ENCODE measurements around the gene NDST1.

NDST1 gene

DNA sequence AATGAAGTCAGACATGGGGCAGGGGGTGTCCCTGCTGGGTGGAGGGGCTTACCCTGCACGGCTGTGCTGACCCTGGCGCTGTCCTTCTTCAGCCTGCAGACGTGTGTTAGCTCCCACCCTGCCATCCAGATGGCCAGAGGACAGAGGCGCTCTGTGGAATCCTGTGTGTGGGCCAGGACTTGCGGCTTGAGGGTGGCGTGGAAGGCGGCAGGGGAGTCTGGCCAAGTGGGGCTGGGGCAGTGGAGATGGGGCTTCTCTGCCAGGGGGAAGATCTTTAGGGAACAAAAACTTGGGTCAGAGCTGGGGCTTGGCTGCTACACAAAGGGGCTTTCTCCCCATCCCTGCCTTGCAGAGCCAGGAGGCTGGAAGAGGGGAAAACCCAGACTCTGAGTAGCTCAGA is 86.1 kb downstream of the NDST1 start:
- no peak for DNase-seq

DNA sequence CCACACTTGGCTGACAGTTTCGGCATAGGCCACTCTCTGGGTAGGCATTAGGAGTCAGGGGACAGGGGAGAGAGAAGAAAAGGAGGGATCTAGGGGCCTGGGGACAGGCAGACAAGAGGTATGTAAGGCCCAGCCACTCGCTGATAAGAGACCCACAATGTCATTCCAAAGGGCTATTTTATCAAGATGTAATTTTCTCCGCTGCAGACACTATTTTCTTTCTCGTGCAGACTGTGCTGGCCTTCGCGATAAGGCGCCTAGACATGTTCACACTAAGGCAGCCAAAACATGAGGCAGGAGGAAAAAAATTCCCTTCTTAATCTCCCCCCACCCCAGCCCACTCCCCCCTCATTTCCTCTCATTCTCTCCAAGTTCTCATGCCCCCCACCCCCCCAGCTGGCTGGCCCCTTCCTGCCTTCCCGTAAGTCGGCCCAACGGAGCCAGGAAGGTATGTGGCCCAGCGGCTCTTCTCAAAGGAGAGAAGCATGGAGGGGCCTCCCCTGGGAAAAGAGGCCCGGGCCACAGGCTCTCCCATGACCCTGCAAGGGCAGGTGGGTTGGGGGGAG is 87.6 kb downstream of the NDST1 start:
- DNase-seq: no peak

DNA sequence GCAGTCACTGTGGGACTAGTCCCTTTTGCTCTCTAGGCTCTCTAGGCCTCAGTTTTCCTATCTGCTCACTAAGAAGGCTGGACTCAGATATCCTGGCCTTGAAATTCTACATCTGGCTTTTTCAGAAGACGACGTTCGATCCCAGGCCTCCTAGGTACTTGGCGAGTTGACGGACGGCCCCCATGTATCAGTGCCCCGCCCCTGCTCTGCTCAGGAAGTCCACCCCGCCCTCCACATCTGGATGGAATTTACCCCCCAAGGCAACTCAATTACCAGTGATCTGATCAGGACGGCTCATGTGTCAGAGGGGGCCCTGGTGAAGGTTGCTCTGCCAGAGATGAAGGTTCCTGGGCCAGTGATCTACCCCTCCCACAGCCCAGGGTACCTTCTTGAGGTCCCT is 88.4 kb downstream of the NDST1 start:
- no peak for DNase-seq

DNA sequence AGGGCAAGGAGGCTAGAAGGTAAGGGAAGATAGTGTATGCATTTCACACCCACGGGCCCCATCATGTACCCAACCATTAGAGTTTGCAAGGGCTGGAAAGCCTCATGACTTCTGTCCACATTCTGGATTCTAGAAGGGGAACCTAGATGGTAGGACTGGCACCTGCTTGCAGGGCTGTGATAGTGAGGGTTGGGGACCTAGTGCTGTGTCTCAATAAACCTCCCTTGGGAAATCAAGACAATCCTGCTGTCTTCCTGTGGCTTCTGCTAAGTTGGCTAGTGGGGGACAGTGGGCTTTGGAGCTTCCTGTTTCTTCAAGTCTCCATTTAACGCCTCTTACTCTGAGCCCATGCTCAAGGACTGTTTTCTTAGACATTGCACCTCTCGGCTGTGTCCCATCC is 88.9 kb downstream of the NDST1 start:
- DNase-seq: no peak

DNA sequence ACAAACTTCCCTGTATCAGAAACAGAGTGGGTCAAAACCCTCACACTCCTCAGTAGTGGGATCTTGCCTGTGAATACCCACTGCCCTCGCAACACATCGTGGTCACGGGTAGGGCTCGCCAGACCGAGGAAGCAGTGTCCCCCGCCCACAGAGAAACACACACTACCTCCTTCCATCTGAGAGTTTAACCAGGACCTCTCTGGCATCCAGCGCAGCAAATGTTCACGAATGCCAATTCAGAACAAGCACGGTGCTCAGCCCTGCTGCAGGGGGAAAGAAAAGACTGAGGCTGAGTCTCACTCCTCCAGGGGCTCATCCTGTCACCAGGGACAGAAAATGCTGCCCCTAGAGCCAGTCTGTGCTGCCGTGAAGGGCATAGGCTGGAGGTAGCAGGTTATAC is 90.1 kb downstream of the NDST1 start:
- no peak for DNase-seq

DNA sequence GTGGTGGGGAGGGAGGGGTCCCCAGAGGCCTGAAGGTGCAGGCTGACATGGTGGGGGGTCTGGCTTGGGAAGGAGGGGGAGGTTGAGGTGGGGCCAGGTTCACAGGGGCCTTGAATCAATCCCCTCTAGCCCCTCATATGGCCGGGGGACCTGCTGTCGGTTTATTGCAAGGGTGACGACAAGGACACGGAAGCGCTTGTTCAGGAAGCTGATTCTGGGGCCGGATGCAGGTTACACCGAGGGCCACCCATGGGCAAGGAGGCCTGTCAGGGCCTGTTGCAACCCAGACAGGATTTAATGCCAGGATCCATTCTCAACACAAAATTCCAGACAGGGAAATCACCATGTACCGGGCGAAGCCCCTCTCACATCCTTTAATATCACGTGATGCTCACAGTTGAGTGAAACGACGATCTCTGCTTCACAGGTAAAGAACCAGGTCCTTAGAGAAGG is 90.9 kb downstream of the NDST1 start:
- no peak for DNase-seq

DNA sequence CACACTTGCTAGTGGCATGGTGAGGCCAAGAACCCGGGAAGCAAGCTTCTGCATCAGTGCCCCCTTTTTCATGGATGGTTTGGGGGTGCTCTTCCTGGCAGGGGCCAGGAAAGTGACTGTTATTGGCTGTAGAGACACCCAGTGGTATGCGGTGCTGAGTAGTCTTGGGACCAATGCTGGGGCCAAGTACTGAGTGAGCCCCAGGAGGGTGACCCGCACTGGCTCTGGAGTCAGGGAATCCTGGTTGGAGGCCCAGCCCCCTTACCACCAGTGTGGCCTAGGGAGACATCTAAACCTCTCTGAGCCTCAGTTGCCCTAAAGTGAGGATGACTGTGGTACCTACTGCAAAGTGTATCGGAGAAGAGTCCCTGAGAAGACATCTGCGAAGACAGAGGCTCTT is 91.3 kb downstream of the NDST1 start:
- DNase-seq: no peak

DNA sequence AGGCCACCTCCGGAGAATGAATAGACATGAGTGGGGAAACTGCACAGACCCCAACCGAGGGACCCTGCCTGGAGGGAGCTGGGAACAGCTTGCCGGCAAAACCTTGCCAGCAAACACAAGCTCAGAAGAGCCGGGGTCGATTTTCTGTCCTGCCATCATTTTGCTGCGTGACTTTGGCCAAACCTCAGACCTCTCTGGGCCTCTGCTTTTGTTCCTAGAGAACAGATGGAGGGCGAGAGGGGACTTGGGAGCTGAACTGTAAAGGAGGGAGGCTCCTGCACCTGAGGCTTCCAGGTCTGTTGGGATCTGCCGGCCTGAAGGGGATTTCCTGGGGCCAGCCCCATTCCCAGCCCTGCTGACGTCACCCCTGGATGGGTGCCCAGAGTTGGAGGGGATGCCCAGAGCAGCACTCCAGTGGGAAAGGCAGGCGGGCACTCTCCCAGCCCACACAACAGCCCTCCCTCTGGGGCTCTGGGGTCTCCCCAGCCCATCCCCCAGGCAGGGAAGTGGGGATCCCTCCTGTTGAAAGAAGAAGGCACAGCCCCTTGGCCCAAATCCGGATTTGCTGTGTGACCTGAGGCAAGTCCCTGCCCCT is 92.1 kb downstream of the NDST1 start:
- no peak for DNase-seq

DNA sequence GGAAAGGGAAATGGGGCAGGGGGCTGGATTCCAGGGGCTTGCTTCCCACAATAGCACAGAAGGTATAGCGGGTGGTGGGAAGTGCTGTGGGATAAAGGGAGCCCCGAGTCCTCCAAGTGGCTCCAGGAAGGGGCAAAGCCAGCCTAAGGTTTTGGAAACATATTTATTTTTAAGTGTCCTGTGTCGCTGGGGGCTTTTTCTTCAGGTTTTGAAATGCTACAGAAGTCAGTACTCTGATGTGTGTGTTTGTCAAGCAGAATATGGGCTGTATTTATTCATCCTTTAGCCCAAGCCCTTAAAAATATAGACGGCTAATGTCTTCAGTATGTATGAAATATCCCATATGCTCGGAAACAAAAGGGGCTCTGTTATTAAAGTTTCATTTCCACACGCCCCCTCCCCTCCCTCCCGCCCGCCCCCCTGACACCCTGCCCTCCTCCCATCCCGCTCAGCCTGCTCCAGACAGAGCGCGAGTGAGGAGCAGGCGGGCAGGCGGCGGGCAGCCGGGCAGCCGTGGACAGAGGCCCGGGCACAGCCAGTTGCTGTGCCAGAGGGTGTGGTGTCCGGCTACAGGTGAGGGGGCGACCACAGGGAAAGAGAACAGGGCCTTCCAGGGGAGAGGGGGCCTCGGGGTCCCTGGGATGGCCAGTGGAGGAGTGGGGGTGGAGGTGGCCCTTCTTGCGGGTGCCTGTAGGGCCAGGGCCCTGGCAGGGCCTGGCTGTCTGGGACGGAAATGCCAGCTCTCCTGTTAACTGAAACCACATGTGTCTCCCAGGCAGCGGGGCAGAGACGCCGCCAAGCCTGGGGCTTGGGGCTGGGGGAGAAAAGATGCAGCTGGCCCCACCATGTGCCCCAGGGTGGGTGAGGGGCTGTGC is 92.9 kb downstream of the NDST1 start:
- no peak for DNase-seq

DNA sequence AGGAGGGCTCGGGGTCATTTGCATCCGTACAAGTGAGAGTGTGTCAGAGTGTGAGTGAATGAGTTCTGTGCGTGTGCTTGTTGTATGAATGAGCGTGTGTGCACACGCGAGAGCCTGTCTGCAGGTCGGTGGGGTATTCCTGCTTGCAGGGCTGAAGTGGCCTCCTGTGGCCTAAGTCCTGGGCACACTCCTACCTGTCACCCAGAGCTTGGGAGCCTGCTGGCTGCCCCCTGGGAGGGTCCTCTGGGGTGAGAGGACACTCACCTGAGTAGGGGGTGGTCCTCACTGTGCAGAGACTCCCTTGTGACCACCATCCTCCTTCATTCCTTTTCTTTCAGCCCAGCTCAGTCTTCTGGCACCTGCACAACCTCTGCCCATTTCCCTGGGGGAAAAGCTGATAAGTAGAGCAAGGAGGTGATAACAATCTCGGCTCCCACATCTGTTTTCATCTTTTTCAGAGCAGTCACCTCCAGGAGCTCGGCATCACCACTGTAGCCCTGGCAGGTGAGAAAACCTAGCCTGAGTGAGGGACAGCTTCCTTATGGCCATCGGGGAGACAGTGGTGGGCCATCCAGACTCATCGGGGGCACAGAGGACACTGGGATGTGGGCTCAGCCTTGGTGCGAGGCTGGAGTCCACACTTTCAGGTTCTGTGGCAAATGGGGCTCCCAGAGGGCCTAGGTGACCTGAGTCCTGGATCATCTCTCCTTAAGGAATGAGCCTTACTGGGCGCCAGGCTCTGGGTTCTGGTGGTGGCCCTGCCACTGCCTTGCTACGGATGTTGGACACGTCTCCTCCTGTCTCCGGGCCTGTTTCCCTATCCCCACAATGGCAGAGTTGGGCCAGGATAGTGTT is 93.8 kb downstream of the NDST1 start:
- DNase-seq: no peak

DNA sequence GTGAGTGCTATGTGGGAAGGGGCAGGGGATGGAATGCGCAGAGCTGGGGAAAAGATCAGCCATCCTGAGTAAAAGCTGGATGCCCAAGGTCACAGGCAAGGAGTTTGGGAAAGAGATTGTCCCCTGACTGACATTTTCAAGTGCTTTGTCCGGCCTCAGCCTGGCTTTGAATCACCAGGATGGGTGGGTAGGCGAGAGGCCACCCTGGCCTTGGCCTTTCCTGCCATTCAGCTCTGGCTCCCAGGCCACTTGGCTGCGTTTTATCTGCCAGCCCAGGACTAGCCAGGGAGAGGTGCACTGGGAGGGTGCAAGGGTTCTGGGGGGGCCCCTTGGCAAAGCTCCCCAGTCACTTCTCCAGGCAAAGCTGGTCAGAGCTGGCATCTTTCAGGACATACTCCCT is 95.1 kb downstream of the NDST1 start:
- no peak for DNase-seq

DNA sequence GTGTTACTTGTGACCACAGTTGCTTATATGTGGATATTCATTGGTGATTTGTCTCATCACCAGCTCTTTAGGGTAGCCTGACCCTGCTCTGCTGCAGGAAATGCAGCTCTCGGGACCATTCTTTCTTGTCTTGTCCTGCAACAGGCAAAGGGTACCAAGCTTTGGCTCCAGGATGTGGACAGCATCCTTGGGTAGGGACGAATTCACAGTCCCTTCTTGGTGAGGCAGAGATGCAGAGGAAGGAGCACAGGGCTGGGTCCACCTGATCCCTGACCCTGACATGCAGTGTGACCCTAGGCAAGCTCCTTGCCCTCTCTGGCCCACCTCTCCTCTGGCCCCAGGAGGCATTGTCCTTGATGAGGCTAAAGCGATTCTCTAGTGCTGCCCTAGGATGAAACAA is 95.6 kb downstream of the NDST1 start:
- DNase-seq: no peak

DNA sequence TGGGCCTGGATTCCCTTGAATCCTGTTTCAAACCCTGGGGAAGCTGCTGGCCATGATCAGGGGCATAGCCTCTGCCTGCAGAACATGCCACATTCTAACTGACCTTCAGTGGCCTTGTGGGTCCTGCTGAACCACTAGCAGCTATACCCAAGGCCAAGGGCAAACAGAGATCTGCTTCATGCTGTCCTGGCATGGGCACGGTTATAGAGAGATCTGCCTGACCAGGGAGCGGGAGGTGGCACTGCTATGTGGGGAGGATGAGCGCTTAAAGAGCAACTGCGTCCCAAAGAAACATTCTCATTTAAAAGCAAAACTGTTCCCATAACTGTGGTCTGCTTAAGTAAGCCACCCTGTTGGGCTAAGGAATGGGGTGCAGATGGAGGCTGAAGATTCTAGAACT is 96.1 kb downstream of the NDST1 start:
- DNase-seq: no peak

DNA sequence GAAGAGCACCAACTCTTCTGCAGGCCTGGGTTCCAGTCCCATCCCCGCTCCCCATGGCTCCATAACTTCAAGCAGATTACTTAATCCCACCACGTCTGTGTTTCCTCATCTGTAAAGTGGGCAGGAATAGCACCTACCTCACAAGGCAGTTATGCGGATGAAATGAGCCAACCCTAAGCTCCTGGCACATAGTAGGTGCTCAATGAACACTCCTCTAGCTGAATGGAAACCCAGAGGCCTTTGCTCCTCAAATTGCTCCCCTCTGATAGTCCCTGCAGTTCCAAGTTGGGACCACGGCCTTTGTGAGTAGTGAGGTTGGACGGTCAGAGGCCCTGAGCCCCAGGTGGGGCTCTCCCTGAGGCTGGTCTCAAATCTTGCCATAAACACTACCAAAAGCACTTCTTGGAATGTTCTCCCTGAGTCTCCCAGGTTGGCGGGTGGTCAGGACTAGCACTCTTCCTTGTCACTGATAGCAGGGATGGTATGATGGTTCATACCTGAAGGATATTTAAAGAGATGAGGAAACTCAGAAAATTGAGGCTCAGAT is 97.0 kb downstream of the NDST1 start:
- DNase-seq: no peak

DNA sequence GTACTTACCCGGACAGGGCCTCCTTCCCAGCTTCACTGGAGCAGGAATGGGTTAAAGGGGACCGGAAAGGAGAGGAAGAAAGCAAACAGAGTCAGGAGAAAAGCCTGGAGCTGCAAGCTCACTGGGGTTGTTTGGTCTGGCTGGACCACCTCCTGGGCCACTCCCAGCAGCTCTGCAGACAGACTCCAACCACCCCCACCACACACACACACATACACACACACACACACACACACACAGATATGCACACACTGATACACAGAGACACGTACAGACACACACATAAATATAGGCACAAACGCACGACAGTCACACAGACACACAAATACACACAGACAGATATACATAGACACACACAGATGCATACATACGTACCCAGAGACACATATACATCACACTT is 97.6 kb downstream of the NDST1 start:
- no peak for DNase-seq

DNA sequence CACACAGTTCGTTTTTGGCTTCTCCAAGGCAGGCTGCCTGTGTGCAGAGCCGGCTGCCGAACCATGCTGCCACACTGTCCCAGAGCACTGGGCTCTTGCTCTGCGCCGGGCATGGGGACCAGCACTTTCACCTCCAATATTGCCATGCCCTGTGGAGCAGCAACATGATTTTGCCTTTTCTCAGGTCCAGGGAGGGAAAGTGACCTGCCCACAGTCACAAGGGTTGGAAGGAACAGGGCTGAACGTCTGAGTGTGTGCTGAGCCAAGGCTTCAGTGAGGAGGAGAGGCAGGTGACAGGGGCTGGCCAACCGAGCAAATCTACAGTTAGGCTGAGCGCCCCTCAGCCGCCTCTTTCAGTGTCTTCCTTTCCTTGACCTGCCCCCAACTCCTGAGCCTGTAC is 98.5 kb downstream of the NDST1 start:
- no peak for DNase-seq

DNA sequence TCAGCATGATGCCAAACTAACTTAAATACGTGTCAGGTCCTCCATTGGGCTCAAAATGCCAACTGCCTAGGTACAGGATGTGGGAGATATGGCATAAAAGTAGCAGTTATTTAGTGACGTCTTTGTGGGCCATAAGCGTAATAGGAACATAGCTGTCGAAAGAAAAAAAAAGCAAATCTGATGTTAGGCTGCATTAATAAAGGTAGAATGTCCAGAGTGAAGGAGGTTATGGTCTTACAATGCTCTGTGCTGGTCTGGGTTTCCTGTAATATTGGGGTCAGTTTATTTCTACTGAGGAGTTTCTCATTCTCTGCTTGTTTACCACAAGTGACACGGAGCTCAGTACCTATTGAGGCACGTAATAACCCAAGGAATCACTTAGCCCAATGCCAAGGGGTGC is 99.2 kb downstream of the NDST1 start:
- no peak for DNase-seq
